IMR-90 (cell line): ENCODE results near the gene TBX4. TPM values are rescaled to one million over a fixed set of nuclear protein-coding genes. Genes with fewer than 3 reads are reported as not detected.
A peak's percentile ranks its signal among the peaks of the same experiment; 100 is the strongest.

Experiments used
- ATAC-seq: fragments of 200-7000 bp; cut with Tn5 transposase; 2 replicates; pipeline ENCODE4 v1.9.1; 2020; ENCODE audit warnings: low read depth, mild to moderate bottlenecking, moderate library complexity
- BruUV-seq: library from RNA; stranded (reverse); fragments of 400-500 nt; replicated peaks from 2 replicates; lab custom pipeline; 2021; lab: Mats Ljungman, UMichigan
- CTCF ChIA-PET: fragments of 300-600 bp; formaldehyde crosslinking; extraction: SDS; loops from one replicate; lab custom pipeline; 2021; ENCODE audit warnings: antibody characterized with exemption; lab: Yijun Ruan, JAX
- POLR2A ChIA-PET: fragments of 300-600 bp; sonication (Branson Sonifier 250); formaldehyde crosslinking; loops from one replicate; lab custom pipeline; 2022; ENCODE audit warnings: antibody characterized with exemption; ENCODE audit not compliant: unreplicated experiment; lab: Charles Lee
- DNase-seq: peaks from one replicate; pipeline ENCODE4 v3.0.0; 2013
- H2AFZ ChIP-seq: replicated peaks from 2 replicates; pipeline ENCODE3; 2013; ENCODE audit warnings: low read length, mild to moderate bottlenecking; ENCODE audit not compliant: poor library complexity
- H2AK5ac ChIP-seq: 2 replicates; pipeline ENCODE4 v1.6.1; 2013; ENCODE audit warnings: low read depth, low read length, inconsistent platforms
- H2AK9ac ChIP-seq: replicated peaks from 2 replicates; pipeline ENCODE3; 2013; ENCODE audit warnings: mild to moderate bottlenecking, low read depth, low read length, moderate library complexity; ENCODE audit not compliant: poor library complexity
- H2BK120ac ChIP-seq: 2 replicates; pipeline ENCODE4 v1.6.1; 2013; ENCODE audit warnings: low read depth, low read length, inconsistent platforms
- H2BK15ac ChIP-seq: 3 replicates; pipeline ENCODE4 v1.6.1; 2013; ENCODE audit warnings: low read depth, low read length, inconsistent platforms
- H2BK20ac ChIP-seq: 2 replicates; pipeline ENCODE4 v1.6.1; 2013; ENCODE audit warnings: low read depth, mild to moderate bottlenecking, inconsistent platforms, low read length, moderate library complexity
- H2BK5ac ChIP-seq: 2 replicates; pipeline ENCODE4 v1.6.1; 2013; ENCODE audit warnings: mild to moderate bottlenecking, low read depth, low read length, inconsistent platforms; ENCODE audit not compliant: poor library complexity, severe bottlenecking
- H3K14ac ChIP-seq: replicated peaks from 2 replicates; pipeline ENCODE4 v1.6.1; 2013; ENCODE audit warnings: low read depth, low read length, inconsistent platforms
- H3K18ac ChIP-seq: 2 replicates; pipeline ENCODE4 v1.6.1; 2013; ENCODE audit warnings: low read depth, low read length, control low read depth
- H3K23ac ChIP-seq: 2 replicates; pipeline ENCODE4 v1.6.1; 2013; ENCODE audit warnings: low read depth, low read length, inconsistent platforms
- H3K27ac ChIP-seq: 2 replicates; pipeline ENCODE4 v1.5.1; 2013; ENCODE audit warnings: mild to moderate bottlenecking, control low read depth, low read length; ENCODE audit not compliant: insufficient read depth
- H3K27me3 ChIP-seq: 2 replicates; pipeline ENCODE4 v1.6.1; 2013; ENCODE audit warnings: low read length; ENCODE audit not compliant: control insufficient read depth, insufficient read depth
- H3K36me3 ChIP-seq: 2 replicates; pipeline ENCODE4 v1.6.1; 2013; ENCODE audit warnings: low read length, mixed read lengths; ENCODE audit not compliant: control insufficient read depth, insufficient read depth
- H3K4ac ChIP-seq: 2 replicates; pipeline ENCODE4 v1.6.1; 2013; ENCODE audit warnings: low read depth, low read length, inconsistent platforms
- H3K4me1 ChIP-seq: 2 replicates; pipeline ENCODE4 v1.6.1; 2013; ENCODE audit warnings: low read length, mixed read lengths; ENCODE audit not compliant: control insufficient read depth, insufficient read depth
- H3K4me2 ChIP-seq: 2 replicates; pipeline ENCODE4 v1.6.1; 2013; ENCODE audit warnings: low read depth, mild to moderate bottlenecking, control low read depth, low read length, moderate library complexity
- H3K4me3 ChIP-seq: 2 replicates; pipeline ENCODE4 v1.5.1; 2013; ENCODE audit warnings: low read depth, mild to moderate bottlenecking, control low read depth, low read length, moderate library complexity; ENCODE audit not compliant: insufficient read depth
- H3K56ac ChIP-seq: 2 replicates; pipeline ENCODE4 v1.6.1; 2013; ENCODE audit warnings: low read length, inconsistent platforms; ENCODE audit not compliant: insufficient read depth; ENCODE audit errors: extremely low read depth
- H3K79me1 ChIP-seq, 2 experiments: 2 replicates each; pipeline ENCODE4 v1.6.1; 2013; ENCODE audit warnings: low read length in 2 of 2, inconsistent platforms in 1 of 2, low read depth in 1 of 2
- H3K9ac ChIP-seq: 2 replicates; pipeline ENCODE4 v1.6.1; 2013; ENCODE audit warnings: low read depth, low read length, control low read depth
- H3K9me1 ChIP-seq: 2 replicates; pipeline ENCODE4 v1.6.1; 2013; ENCODE audit warnings: low read length, inconsistent platforms; ENCODE audit not compliant: insufficient read depth
- H3K9me3 ChIP-seq: 2 replicates; pipeline ENCODE4 v1.6.1; 2013; ENCODE audit warnings: low read length; ENCODE audit not compliant: control insufficient read depth, insufficient read depth
- H4K20me1 ChIP-seq: 2 replicates; pipeline ENCODE4 v1.6.1; 2013; ENCODE audit warnings: low read length, inconsistent platforms; ENCODE audit not compliant: insufficient read depth
- H4K5ac ChIP-seq: 2 replicates; pipeline ENCODE4 v1.6.1; 2013; ENCODE audit warnings: mild to moderate bottlenecking, low read depth, low read length, control low read depth
- H4K8ac ChIP-seq, 2 experiments: 2 replicates each; pipeline ENCODE4 v1.6.1; 2013; ENCODE audit warnings: low read depth in 2 of 2, low read length in 2 of 2, control low read depth in 1 of 2, inconsistent platforms in 1 of 2
- H4K91ac ChIP-seq: 2 replicates; pipeline ENCODE4 v1.6.1; 2013; ENCODE audit warnings: low read depth, low read length, inconsistent platforms; ENCODE audit not compliant: insufficient read depth
- CEBPB ChIP-seq: IDR thresholded peaks from 2 replicates; pipeline ENCODE4 v1.6.1; 2012; ENCODE audit warnings: low read depth, low read length, improper control_type of control experiment
- CHD1 ChIP-seq: IDR thresholded peaks from 2 replicates; pipeline ENCODE4 v1.6.1; 2012; ENCODE audit warnings: low read depth, low read length, improper control_type of control experiment
- MAFK ChIP-seq: IDR thresholded peaks from 2 replicates; pipeline ENCODE4 v1.6.1; 2012; ENCODE audit warnings: low read depth, low read length, improper control_type of control experiment
- MXI1 ChIP-seq: IDR thresholded peaks from 2 replicates; pipeline ENCODE4 v1.6.1; 2012; ENCODE audit warnings: low read depth, mild to moderate bottlenecking, low read length, moderate library complexity, borderline replicate concordance
- NFE2L2 ChIP-seq: fragments of 150-350 bp; IDR thresholded peaks from 2 replicates; pipeline ENCODE4 v1.6.1; 2016; ENCODE audit warnings: low read depth, mild to moderate bottlenecking, low read length
- POLR2A ChIP-seq: IDR thresholded peaks from 2 replicates; pipeline ENCODE4 v1.6.1; 2012; ENCODE audit warnings: mild to moderate bottlenecking, low read depth, low read length
- RAD21 ChIP-seq: IDR thresholded peaks from 2 replicates; pipeline ENCODE4 v1.6.1; 2012; ENCODE audit warnings: low read length, improper control_type of control experiment
- RCOR1 ChIP-seq: IDR thresholded peaks from 2 replicates; pipeline ENCODE4 v1.6.1; 2012; ENCODE audit warnings: mild to moderate bottlenecking, low read length, improper control_type of control experiment; ENCODE audit not compliant: insufficient replicate concordance
- SMC3 ChIP-seq: fragments of 150-350 bp; IDR thresholded peaks from 2 replicates; pipeline ENCODE4 v1.6.1; 2016; ENCODE audit warnings: low read depth, mild to moderate bottlenecking, antibody characterized with exemption, low read length, moderate library complexity
- WGBS, 2 experiments: methylation state at CpG; one replicate each; pipeline versions ENCODE4 v1.1.5 to v1.1.7; 2013; ENCODE audit warnings: missing lambda C conversion rate in 2 of 2; ENCODE audit not compliant: insufficient read length in 1 of 2; ENCODE audit errors: extremely low coverage in 2 of 2; 5-methylcytosine and 5-hydroxymethylcytosine counted together
- dilution Hi-C: fragments of 300-500 bp; cut with HindIII; formaldehyde crosslinking; loops from one replicate; pipeline ENCODE4 v1.14.3; 2018; ENCODE audit warnings: low sequenced_read_pairs; ENCODE audit not compliant: unreplicated experiment
- in situ Hi-C: fragments of 300-500 bp; cut with MboI; formaldehyde crosslinking; loops from 3 replicates; pipeline ENCODE4 v1.14.3; 2019; ENCODE audit warnings: low sequenced_read_pairs, inconsistent platforms, mixed read lengths
- intact Hi-C: fragments of 100-400 bp; cut with micrococcal nuclease; formaldehyde crosslinking; loops from 2 replicates; pipeline ENCODE4 v1.10.0; 2022
- polyA plus RNA-seq, 3 experiments: library from polyadenylated mRNA; depleted of rRNA; stranded (reverse); fragments of >200 nt; gene quantifications; 2 replicates each; pipeline ENCODE4 v1.2.3, GENCODE V29; 2012; ENCODE audit warnings: low replicate concordance in 1 of 3
- total RNA-seq: library from RNA; depleted of rRNA; stranded (reverse); fragments of >200 nt; gene quantifications from 2 replicates; pipeline ENCODE4 v1.2.3, GENCODE V29; 2012
- TF ChIP-seq, protein P1 (sequence below): fragments of 150-350 bp; IDR thresholded peaks from 2 replicates; pipeline ENCODE4 v1.6.1; 2017; ENCODE audit warnings: mild to moderate bottlenecking, antibody characterized with exemption, low read length, low read depth

The TBX4 gene
- total and polyA plus RNA-seq, 2 of the 4 experiments (the other 2 are of a cell fraction): 0.05 TPM; not detected in 1

DNA sequence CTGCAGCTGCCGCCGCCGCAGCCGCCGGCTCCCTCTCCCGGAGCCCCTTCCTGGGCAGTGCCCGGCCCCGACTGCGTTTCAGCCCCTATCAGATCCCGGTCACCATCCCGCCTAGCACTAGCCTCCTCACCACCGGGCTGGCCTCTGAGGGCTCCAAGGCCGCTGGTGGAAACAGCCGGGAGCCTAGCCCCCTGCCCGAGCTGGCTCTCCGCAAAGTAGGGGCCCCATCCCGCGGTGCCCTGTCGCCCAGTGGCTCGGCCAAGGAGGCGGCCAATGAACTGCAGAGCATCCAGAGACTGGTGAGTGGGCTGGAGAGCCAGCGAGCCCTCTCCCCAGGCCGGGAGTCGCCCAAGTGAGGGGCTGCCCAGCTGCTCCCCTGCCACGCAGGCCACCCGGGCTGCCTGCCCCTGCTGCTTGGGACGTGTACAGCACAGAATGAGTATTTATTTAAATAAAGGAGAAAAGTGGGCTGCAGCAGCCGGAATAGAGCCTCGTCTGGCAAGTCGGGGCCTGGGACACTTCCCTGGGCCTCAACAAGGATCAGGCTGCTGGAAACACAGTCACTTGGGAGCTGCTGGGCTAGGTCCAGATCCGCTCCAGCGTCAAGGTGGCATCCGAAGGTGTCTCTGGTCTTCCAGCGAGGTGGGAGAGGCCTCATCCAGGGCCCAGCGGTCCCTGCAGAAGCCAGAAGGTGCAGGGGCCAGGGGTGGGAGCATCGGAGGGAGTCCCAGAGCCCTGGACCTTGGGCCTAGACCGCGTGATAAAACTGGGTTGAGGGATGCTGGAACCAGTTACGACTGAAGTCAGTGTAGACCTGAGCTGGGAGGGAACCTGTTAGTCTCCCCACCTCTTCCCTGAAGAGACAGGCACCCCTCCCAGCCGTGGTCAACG lies 43.8 kb upstream of the TBX4 start:
- peak overlapping the region; percentile 100 for H3K9ac ChIP-seq
- no peaks in the 10 kb centered on the region for H3K27me3 ChIP-seq
- H2AFZ ChIP-seq: peak overlapping the region; percentile 64
- H3K27ac ChIP-seq: peak overlapping the region; percentile 100
- H2BK20ac ChIP-seq: peak overlapping the region; percentile 63; the same call in 1 of the 2 replicates
- WGBS, 2 experiments: 3% methylated on average over 18 of the region's 41 CpGs; no CpG with 5 or more reads in 1 of the 2 experiments
- H3K23ac ChIP-seq: peak overlapping the region; percentile 100
- H3K4me3 ChIP-seq: peak overlapping the region; percentile 24
- 0 out of 3 replicates have a peak overlapping the region, but pooled peaks have one; percentile 50 for H2BK15ac ChIP-seq
- in situ Hi-C loops: loop anchor here (5.0 kb wide), 1 partner anchor 686 kb away; no protein-coding TSS in a partner anchor
- ChIA-PET CTCF (interaction anchor here (0.7 kb wide), 1 partner anchor 158 kb away, joined by 3 read pairs; no protein-coding TSS in a partner anchor), POLR2A (interaction anchor here (0.8 to 1.9 kb wide), 2 partner anchors 8 to 9 kb away, joined by 3 to 10 read pairs; partner anchors contain the start of gene TBX2)
- peak overlapping the region; percentile 91 for H2BK5ac ChIP-seq
- TF ChIP-seq NFE2L2 (no peak), CEBPB (no peak), MXI1 (no peak), RCOR1 (no peak), CHD1 (no peak), POLR2A (no peak), SMC3 (no peak), MAFK (no peak), RAD21 (no peak)
- TF ChIP-seq, protein P1, sequence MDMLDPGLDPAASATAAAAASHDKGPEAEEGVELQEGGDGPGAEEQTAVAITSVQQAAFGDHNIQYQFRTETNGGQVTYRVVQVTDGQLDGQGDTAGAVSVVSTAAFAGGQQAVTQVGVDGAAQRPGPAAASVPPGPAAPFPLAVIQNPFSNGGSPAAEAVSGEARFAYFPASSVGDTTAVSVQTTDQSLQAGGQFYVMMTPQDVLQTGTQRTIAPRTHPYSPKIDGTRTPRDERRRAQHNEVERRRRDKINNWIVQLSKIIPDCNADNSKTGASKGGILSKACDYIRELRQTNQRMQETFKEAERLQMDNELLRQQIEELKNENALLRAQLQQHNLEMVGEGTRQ: no peak
- H3K4ac ChIP-seq: peak overlapping the region; percentile 91
- H2AK9ac ChIP-seq: peak overlapping the region; percentile 93
- no TSS peak for BruUV-seq
- H4K91ac ChIP-seq: peak overlapping the region; percentile 85
- H3K36me3 ChIP-seq: peaks cover 57% of the 10 kb centered on the region
- peak overlapping the region; percentile 86 for H2BK120ac ChIP-seq
- ATAC-seq (no peak), DNase-seq (peak; percentile 55)
- H3K9me1 ChIP-seq: no peaks in the 10 kb centered on the region
- peak overlapping the region; percentile 83 for H3K4me2 ChIP-seq
- peak overlapping the region; percentile 83 for H3K18ac ChIP-seq
- H4K8ac ChIP-seq: peak overlapping the region; percentile 81 to 87
- H3K79me1 ChIP-seq: peaks cover 4 to 15% of the 10 kb centered on the region in 2 experiments; a peak in 3 of 4 replicates
- H3K14ac ChIP-seq: peak overlapping the region; percentile 88
- peaks cover 40% of the 10 kb centered on the region for H3K4me1 ChIP-seq
- intact Hi-C loops: no loop called here
- H3K56ac ChIP-seq: peak overlapping the region; percentile 87
- H4K20me1 ChIP-seq: peaks cover 45% of the 10 kb centered on the region
- peak overlapping the region; percentile 87 for H4K5ac ChIP-seq
- peak overlapping the region; percentile 97 for H2AK5ac ChIP-seq
- dilution Hi-C loops: no loop called here
- H3K9me3 ChIP-seq: no peaks in the 10 kb centered on the region
